DND-41 (cell line): Measurements from ENCODE around the gene BLOC1S6.
"Not testable (repeated sequence)": the region's sequence is repeated elsewhere in the genome, so short reads cannot be mapped to it uniquely, and the experiment has no call there.

Experiments
- ATAC-seq: fragments of 200-7000 bp; cut with Tn5 transposase; 3 replicates; pipeline ENCODE4 v1.9.1; 2021; ENCODE audit warnings: low read depth; ENCODE audit not compliant: insufficient read depth
- DNase-seq: peaks from one replicate; pipeline ENCODE4 v3.0.0-alpha.2; 2020
- H2AFZ ChIP-seq: 2 replicates; pipeline ENCODE4 v1.6.0; 2012; ENCODE audit warnings: low read depth, low read length
- H3K27ac ChIP-seq: 2 replicates; pipeline ENCODE4 v1.5.1; 2012; ENCODE audit warnings: low read length, inconsistent platforms
- H3K27me3 ChIP-seq: fragments of 200-600 bp; sonication (generic); 2 replicates; pipeline ENCODE4 v1.6.0; 2012; ENCODE audit warnings: low read length, mild to moderate bottlenecking, inconsistent platforms; ENCODE audit not compliant: insufficient read depth, poor library complexity
- H3K36me3 ChIP-seq: 2 replicates; pipeline ENCODE4 v1.5.1; 2012; ENCODE audit warnings: low read length, inconsistent platforms; ENCODE audit not compliant: insufficient read depth
- H3K4me1 ChIP-seq: 2 replicates; pipeline ENCODE4 v1.5.1; 2012; ENCODE audit warnings: mild to moderate bottlenecking, low read length; ENCODE audit not compliant: insufficient read depth
- H3K4me2 ChIP-seq: 2 replicates; pipeline ENCODE4 v1.6.0; 2012; ENCODE audit warnings: mild to moderate bottlenecking, moderate library complexity, low read length, inconsistent platforms; ENCODE audit not compliant: insufficient read depth
- H3K4me3 ChIP-seq, 2 experiments: fragments of 200-600 bp in 1 of 2; shearing (Covaris generic) in 1 of 2; 2 replicates each; pipeline ENCODE4 v1.5.1; 2012 to 2016; ENCODE audit warnings: inconsistent platforms in 2 of 2, low read length in 2 of 2, mild to moderate bottlenecking in 2 of 2, low read depth in 1 of 2, moderate library complexity in 1 of 2
- H3K79me2 ChIP-seq: 2 replicates; pipeline ENCODE4 v1.6.0; 2012; ENCODE audit warnings: low read length, inconsistent platforms; ENCODE audit not compliant: insufficient read depth
- H3K9ac ChIP-seq: 2 replicates; pipeline ENCODE4 v1.6.0; 2012; ENCODE audit warnings: low read depth, mild to moderate bottlenecking, inconsistent platforms, low read length, moderate library complexity
- H3K9me3 ChIP-seq: 2 replicates; pipeline ENCODE4 v1.5.1; 2012; ENCODE audit warnings: low read length, moderate library complexity, mild to moderate bottlenecking, inconsistent platforms; ENCODE audit not compliant: insufficient read depth, severe bottlenecking
- H4K20me1 ChIP-seq: 2 replicates; pipeline ENCODE4 v1.6.0; 2012; ENCODE audit warnings: low read length; ENCODE audit not compliant: insufficient read depth
- CTCF ChIP-seq: IDR thresholded peaks from 2 replicates; pipeline ENCODE4 v1.5.1; 2012; ENCODE audit warnings: borderline replicate concordance, low read length, moderate library complexity, mild to moderate bottlenecking; ENCODE audit not compliant: poor library complexity, severe bottlenecking; ENCODE audit errors: extremely low read depth
- EZH2 ChIP-seq: IDR thresholded peaks from 3 replicates; pipeline ENCODE4 v1.6.1; 2012; ENCODE audit warnings: borderline replicate concordance, low read depth, mild to moderate bottlenecking, moderate library complexity, low read length, inconsistent platforms; ENCODE audit not compliant: severe bottlenecking

Gene BLOC1S6

GRCh38 chr15:45647828-45648227 is 60.6 kb downstream of the BLOC1S6 start:
- no peak overlapping the region for H3K4me2 ChIP-seq

GRCh38 chr15:45648521-45649200 is 61.5 kb downstream of the BLOC1S6 start:
- H3K4me2 ChIP-seq: no peak overlapping the region
- TF ChIP-seq CTCF (no peak), EZH2 (no peak)

More at GRCh38 chr15:45647828-45648227, 60.6 kb downstream of the BLOC1S6 start:
- Histone ChIP-seq H3K4me1 (no peaks in the 10 kb centered on the region), H3K4me3 (no peak overlapping the region), H4K20me1 (no peaks in the 10 kb centered on the region), H3K36me3 (no peaks in the 10 kb centered on the region), H3K27me3 (no peaks in the 10 kb centered on the region), H3K27ac (no peak overlapping the region), H3K9ac (no peak overlapping the region), H3K9me3 (no peaks in the 10 kb centered on the region), H3K79me2 (no peaks in the 10 kb centered on the region), H2AFZ (no peak overlapping the region)
- no peak for ATAC-seq
- no peak for TF ChIP-seq EZH2
- no peak for DNase-seq

GRCh38 chr15:45650007-45650406 is 62.8 kb downstream of the BLOC1S6 start:
- not testable (repeated sequence) for H3K4me2 ChIP-seq, DNase-seq, H3K27ac ChIP-seq, H3K36me3 ChIP-seq, H3K79me2 ChIP-seq, H3K9me3 ChIP-seq, H3K4me1 ChIP-seq, H3K9ac ChIP-seq, H3K27me3 ChIP-seq, H4K20me1 ChIP-seq, H3K4me3 ChIP-seq, ATAC-seq, H2AFZ ChIP-seq

More at GRCh38 chr15:45648521-45649200, 61.5 kb downstream of the BLOC1S6 start:
- Histone ChIP-seq H3K9ac (no peak overlapping the region), H3K79me2 (no peaks in the 10 kb centered on the region), H3K36me3 (no peaks in the 10 kb centered on the region), H3K4me3 (no peak overlapping the region), H3K4me1 (no peaks in the 10 kb centered on the region), H3K9me3 (no peaks in the 10 kb centered on the region), H4K20me1 (no peaks in the 10 kb centered on the region), H3K27me3 (no peaks in the 10 kb centered on the region), H3K27ac (no peak overlapping the region), H2AFZ (no peak overlapping the region)
- ATAC-seq (no peak; the same call in 2 of the 3 replicates), DNase-seq (no peak)

- H3K27ac ChIP-seq: no peak overlapping the region
- no peak overlapping the region for H3K4me2 ChIP-seq
- no peaks in the 10 kb centered on the region for H3K9me3 ChIP-seq
- H3K9ac ChIP-seq: no peak overlapping the region
- H3K4me1 ChIP-seq: no peaks in the 10 kb centered on the region
- H3K79me2 ChIP-seq: no peaks in the 10 kb centered on the region
- H2AFZ ChIP-seq: no peak overlapping the region
- H4K20me1 ChIP-seq: no peaks in the 10 kb centered on the region
- DNase-seq (no peak), ATAC-seq (no peak)
- no peak overlapping the region for H3K4me3 ChIP-seq
- TF ChIP-seq CTCF (no peak), EZH2 (no peak)
- no peaks in the 10 kb centered on the region for H3K36me3 ChIP-seq
- no peaks in the 10 kb centered on the region for H3K27me3 ChIP-seq
Observed at GRCh38 chr15:45650889-45651525, 63.8 kb downstream of the BLOC1S6 start.
